ENCODE data around the gene KRT4.

DNA sequence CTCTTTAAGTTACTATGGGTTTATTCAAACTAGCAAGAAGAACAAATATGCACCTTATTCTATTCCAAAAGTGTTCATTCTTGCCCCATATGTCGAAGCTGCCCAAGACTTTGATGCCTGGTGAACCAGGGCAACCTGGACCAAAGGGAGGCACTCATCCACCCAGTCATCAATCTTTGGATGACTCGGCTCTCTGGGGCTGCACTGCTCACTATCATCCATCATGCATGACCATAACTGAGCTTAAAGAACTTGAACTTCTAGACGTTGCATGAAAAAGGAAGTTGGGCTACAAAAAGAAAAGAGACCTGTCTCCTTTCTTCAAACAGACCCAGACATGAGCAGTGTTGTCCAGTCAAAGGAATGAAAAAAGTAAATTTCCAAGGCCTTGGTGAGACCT lies 1.2 kb downstream of the KRT4 start:
- TF ChIP-seq EZH2 (IDR thresholded peaks at IDR 0.05; ENCODE audit: insufficient read depth, poor library complexity, severe bottlenecking) = no peak
- TF ChIP-seq EZH2phosphoT487 (IDR thresholded peaks at IDR 0.05; ENCODE audit: insufficient read depth, low read depth) = no peak

Measured in GM23248 (cell line).